GM15510 (cell line): ENCODE data around the gene ALKBH7.

Source experiments
- POLR2A ChIP-seq: IDR thresholded peaks from 3 replicates; pipeline ENCODE4 v1.6.1; 2011; ENCODE audit warnings: borderline replicate concordance; ENCODE audit not compliant: insufficient read length; ENCODE audit errors: extremely low read depth

ALKBH7 gene

DNA sequence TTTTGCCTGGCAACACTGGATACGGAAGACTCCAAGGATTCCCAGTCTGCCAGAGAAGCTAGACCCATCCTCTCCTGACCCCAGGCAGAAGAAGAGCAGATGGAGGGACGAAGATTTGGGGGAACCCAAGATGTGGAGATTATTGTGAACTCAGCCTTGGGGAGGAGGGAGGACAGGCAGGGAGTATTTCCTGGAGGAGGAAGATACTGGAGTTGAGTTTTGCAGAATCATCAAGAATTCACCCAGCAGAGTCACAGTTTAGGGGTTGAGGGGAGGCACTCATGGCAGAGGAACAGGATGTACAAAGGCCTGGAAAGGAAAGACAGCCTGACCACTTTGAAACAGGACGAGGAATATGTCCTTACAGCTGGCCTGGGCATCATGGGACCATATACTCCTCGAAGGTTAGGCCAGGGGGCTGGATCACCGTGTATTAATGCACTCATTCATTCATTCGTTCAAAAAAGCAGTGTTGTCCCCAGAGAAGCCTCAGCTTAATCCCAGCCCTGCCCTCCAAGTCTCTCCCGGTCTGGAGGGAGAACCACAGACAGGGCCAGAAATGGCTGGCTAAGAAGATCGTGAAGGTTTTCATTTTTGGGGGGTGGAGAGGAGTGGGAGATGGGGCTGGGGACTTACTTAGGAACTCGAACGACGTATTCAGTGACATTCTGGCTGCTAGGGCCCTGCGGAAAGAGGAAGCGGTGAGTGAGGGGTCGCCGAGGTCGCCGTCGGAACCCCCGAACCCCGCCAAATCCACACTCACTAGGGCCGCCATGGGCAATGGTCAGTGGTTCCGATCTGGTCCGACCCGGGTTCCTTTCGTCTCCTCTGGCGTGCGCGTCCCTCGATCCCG lies 19.9 kb downstream of the ALKBH7 start:
- TF ChIP-seq POLR2A = no peak

- TF ChIP-seq POLR2A = peak; percentile 60
These were observed 20.7 kb downstream of the ALKBH7 start, which contains the start of gene GTF2F1 for GRCh38 chr19:6393074-6393982. TSS of gene GTF2F1 (minus strand) at chr19:6393164. CDS start at chr19:6392995, 169 bp downstream.

DNA sequence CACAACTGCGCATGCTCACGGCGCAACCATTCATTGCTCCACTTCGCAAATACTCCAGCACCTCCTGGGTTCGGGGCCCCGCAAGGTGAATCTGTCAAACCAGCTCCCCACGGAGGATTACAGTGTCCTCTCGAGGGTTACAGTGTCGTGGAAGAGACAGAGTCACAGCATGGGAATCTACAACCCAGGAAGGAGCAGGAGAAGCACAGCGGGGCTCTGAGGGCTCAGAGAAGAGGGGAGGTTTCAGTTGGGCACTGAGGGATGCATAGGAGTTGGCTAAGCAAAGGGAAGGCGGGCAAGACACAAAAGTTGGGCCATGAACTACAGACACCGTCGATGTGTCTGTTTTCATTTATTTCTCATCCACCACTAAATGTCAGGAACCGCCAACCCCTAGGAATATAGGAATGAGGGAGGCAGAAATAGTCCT lies 21.4 kb downstream of the ALKBH7 start:
- TF ChIP-seq POLR2A = no peak

- no peak for TF ChIP-seq POLR2A
These were observed 22.2 kb downstream of the ALKBH7 start for GRCh38 chr19:6394831-6395230.

DNA sequence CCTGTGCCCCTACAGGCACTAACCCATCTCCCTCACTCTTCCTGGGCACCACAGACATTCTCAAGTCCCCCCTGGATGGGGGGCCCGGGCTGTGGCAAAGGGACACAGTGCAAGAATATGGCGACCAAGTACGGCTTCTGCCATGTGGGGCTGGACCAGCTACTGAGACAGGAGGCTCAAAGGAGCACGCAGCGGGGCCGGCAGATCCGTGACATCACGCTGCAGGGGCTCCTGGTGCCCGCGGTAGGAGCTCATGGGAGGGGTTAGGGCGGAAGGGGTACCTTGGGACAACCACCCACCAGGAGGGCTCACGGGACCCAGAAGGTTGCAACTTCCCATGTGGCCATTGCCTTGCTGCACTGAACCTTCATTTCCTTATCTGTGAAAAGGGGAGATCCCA lies 23.7 kb downstream of the ALKBH7 start:
- TF ChIP-seq POLR2A = no peak

DNA sequence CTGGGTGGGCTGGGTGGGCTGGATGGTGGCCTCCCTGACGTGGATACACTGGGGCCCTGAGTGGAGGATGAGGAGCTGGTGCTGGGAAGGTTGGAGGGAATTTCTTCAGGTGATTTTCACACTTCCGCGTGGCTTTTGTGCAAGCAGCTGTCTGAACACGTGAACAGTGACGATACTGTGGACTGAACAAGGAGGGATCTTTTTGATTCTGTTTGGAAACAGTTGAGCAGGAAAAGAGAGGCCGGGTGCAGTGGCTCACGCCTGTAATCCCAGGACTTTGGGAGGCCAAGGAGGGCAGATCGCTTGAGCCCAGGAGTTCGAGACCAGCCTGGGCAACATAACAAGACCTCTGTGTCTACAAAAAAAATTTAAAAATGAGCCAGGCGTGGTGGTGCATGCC lies 29.5 kb downstream of the ALKBH7 start:
- no peak for TF ChIP-seq POLR2A

- TF ChIP-seq POLR2A = no peak
These were observed 30.4 kb downstream of the ALKBH7 start for GRCh38 chr19:6402837-6403608.

GRCh38 chr19:6406401-6406800 lies 33.8 kb downstream of the ALKBH7 start:
- no peak for TF ChIP-seq POLR2A

GRCh38 chr19:6409346-6409745 lies 36.8 kb downstream of the ALKBH7 start:
- no peak for TF ChIP-seq POLR2A

- no peak for TF ChIP-seq POLR2A
These were observed 39.5 kb downstream of the ALKBH7 start for GRCh38 chr19:6412061-6412446.

- no peak for TF ChIP-seq POLR2A
These were observed 40.0 kb downstream of the ALKBH7 start for GRCh38 chr19:6412447-6413091.

DNA sequence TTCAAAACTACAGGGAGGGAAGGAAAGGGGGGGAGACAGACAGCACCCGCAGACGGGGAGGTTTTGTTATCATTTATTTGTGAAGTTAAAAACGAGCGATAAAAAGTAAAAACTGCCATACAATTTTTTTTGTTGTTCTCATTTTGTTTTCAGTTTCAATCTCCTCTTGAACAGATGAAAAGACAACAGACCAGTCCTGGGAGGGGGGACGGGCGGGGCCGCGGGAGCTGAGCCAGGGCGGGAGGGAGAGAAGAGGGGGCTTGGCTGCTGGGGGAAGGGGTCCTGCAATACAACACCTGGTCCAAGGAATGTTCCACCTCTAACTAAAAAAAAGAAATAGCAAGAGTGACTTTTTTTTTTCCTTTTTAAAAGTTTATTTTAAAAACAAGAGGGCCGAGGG lies 40.7 kb downstream of the ALKBH7 start:
- TF ChIP-seq POLR2A = no peak

- TF ChIP-seq POLR2A = no peak
These were observed 41.4 kb downstream of the ALKBH7 start for GRCh38 chr19:6413721-6414643.
